Measurements from ENCODE around the gene AARS2.

Gene AARS2

GRCh38 chr6:44311767-44312166 is 1.4 kb downstream of the AARS2 start:
- no peak overlapping the region for H3K4me3 ChIP-seq (ENCODE audit: low read length)
- DNase-seq (ENCODE audit: low read depth) = no peak
- no peak for TF ChIP-seq CTCF (conservative IDR thresholded peaks at IDR 0.05; ENCODE audit: low read depth, low read length)

- no peak overlapping the region for H3K4me3 ChIP-seq (ENCODE audit: low read length)
- no peak for DNase-seq (ENCODE audit: low read depth)
- no peak for TF ChIP-seq CTCF (conservative IDR thresholded peaks at IDR 0.05; ENCODE audit: low read depth, low read length)
Measured at GRCh38 chr6:44311304-44311703, 1.8 kb downstream of the AARS2 start.

GRCh38 chr6:44310241-44310640 is 2.9 kb downstream of the AARS2 start:
- no peak overlapping the region for H3K4me3 ChIP-seq (ENCODE audit: low read length)
- TF ChIP-seq CTCF (conservative IDR thresholded peaks at IDR 0.05; ENCODE audit: low read depth, low read length) = no peak
- no peak for DNase-seq (ENCODE audit: low read depth)

GRCh38 chr6:44309631-44310030 is 3.5 kb downstream of the AARS2 start:
- no peak for DNase-seq (ENCODE audit: low read depth)
- TF ChIP-seq CTCF (conservative IDR thresholded peaks at IDR 0.05; ENCODE audit: low read depth, low read length) = no peak
- H3K4me3 ChIP-seq (ENCODE audit: low read length) = no peak overlapping the region

GRCh38 chr6:44309092-44309491 is 4.1 kb downstream of the AARS2 start:
- no peak for DNase-seq (ENCODE audit: low read depth)
- no peak overlapping the region for H3K4me3 ChIP-seq (ENCODE audit: low read length)
- no peak for TF ChIP-seq CTCF (conservative IDR thresholded peaks at IDR 0.05; ENCODE audit: low read depth, low read length)

GRCh38 chr6:44307217-44307616 is 5.9 kb downstream of the AARS2 start:
- no peak for TF ChIP-seq CTCF (conservative IDR thresholded peaks at IDR 0.05; ENCODE audit: low read depth, low read length)

GRCh38 chr6:44306710-44307109 is 6.4 kb downstream of the AARS2 start:
- no peak for TF ChIP-seq CTCF (conservative IDR thresholded peaks at IDR 0.05; ENCODE audit: low read depth, low read length)
- DNase-seq (ENCODE audit: low read depth) = no peak
- no peak overlapping the region for H3K4me3 ChIP-seq (ENCODE audit: low read length)

More at GRCh38 chr6:44307217-44307616, 5.9 kb downstream of the AARS2 start:
- DNase-seq (ENCODE audit: low read depth) = no peak
- H3K4me3 ChIP-seq (ENCODE audit: low read length) = no peak overlapping the region

Measured in retinal pigment epithelial cell (primary cell).